ENCODE results near the gene VDR. TPM values are rescaled to one million over a fixed set of nuclear protein-coding genes. Genes with fewer than 3 reads are reported as not detected.

The VDR gene
- polyA plus RNA-seq, 1 donor (not counting 4 experiments of a cell fraction or from before 2014, with no cell fraction given): 43.3 TPM

- Histone ChIP-seq H3K9ac (ENCODE audit: control insufficient read depth, extremely low read depth, insufficient read depth, low read length) (no peak overlapping the region), H3K4me1 (ENCODE audit: control insufficient read depth, extremely low read depth, insufficient read depth, low read length) (peaks cover 47% of the 10 kb centered on the region), H3K4me3 (ENCODE audit: control insufficient read depth in 2 of 3, extremely low read depth in 1 of 3, insufficient read depth in 2 of 3, low read depth in 1 of 3, low read length in 3 of 3) (no peak overlapping the region), H3K27me3 (ENCODE audit: control insufficient read depth, extremely low read depth, insufficient read depth, low read length) (no peaks in the 10 kb centered on the region), H3K9me1 (ENCODE audit: control insufficient read depth, extremely low read depth, insufficient read depth, low read length) (peaks cover 15% of the 10 kb centered on the region), H3K9me3 (ENCODE audit: control insufficient read depth, low read depth, low read length) (no peaks in the 10 kb centered on the region), H4K20me1 (ENCODE audit: control insufficient read depth, extremely low read depth, insufficient read depth, low read length) (peaks cover 15% of the 10 kb centered on the region), H3K79me2 (ENCODE audit: control insufficient read depth, insufficient read depth, low read length) (peaks cover 37% of the 10 kb centered on the region), H3K27ac (ENCODE audit: control insufficient read depth, insufficient read depth, low read length) (no peak overlapping the region), H2AFZ (ENCODE audit: control insufficient read depth, low read length) (no peak overlapping the region), H3K36me3 (ENCODE audit: control insufficient read depth in 2 of 2, extremely low read depth in 1 of 2, insufficient read depth in 2 of 2, low read length in 2 of 2) (peaks cover 20 to 40% of the 10 kb centered on the region in 2 experiments), H3K4me2 (ENCODE audit: control insufficient read depth, extremely low read depth, insufficient read depth, low read depth, low read length) (no peak overlapping the region)
- TF ChIP-seq CTCF (optimal IDR thresholded peaks at IDR 0.05 in 1 of 3, IDR thresholded peaks at IDR 0.05 in 1 of 3, conservative IDR thresholded peaks at IDR 0.05 in 1 of 3; ENCODE audit: extremely low read depth in 1 of 3, insufficient read depth in 2 of 3, low read length in 3 of 3) (no peak), EZH2 (IDR thresholded peaks at IDR 0.05; ENCODE audit: low read length) (no peak)
- DNase-seq (ENCODE audit: low read depth, low spot score) (no peak), FAIRE-seq (no peak)
- dilution Hi-C loops (cut with MboI; ENCODE audit: extremely low pct_ligation_motif_present, low sequenced_read_pairs): no loop called here
Observed at GRCh38 chr12:47881051-47881450, 23.7 kb downstream of the VDR start.

- Histone ChIP-seq H3K36me3 (ENCODE audit: control insufficient read depth in 2 of 2, extremely low read depth in 1 of 2, insufficient read depth in 2 of 2, low read length in 2 of 2) (peaks cover 24 to 38% of the 10 kb centered on the region in 2 experiments), H3K27ac (ENCODE audit: control insufficient read depth, insufficient read depth, low read length) (no peak overlapping the region), H4K20me1 (ENCODE audit: control insufficient read depth, extremely low read depth, insufficient read depth, low read length) (peaks cover 12% of the 10 kb centered on the region)
Observed at GRCh38 chr12:47878918-47879481, 25.8 kb downstream of the VDR start.

More at GRCh38 chr12:47878918-47879481, 25.8 kb downstream of the VDR start:
- Histone ChIP-seq H3K4me3 (ENCODE audit: control insufficient read depth in 2 of 3, extremely low read depth in 1 of 3, insufficient read depth in 2 of 3, low read depth in 1 of 3, low read length in 3 of 3) (no peak overlapping the region), H3K79me2 (ENCODE audit: control insufficient read depth, insufficient read depth, low read length) (peaks cover 30% of the 10 kb centered on the region), H3K4me1 (ENCODE audit: control insufficient read depth, extremely low read depth, insufficient read depth, low read length) (peaks cover 42% of the 10 kb centered on the region), H3K9me3 (ENCODE audit: control insufficient read depth, low read depth, low read length) (no peaks in the 10 kb centered on the region), H3K4me2 (ENCODE audit: control insufficient read depth, extremely low read depth, insufficient read depth, low read depth, low read length) (no peak overlapping the region), H3K9me1 (ENCODE audit: control insufficient read depth, extremely low read depth, insufficient read depth, low read length) (peaks cover 9% of the 10 kb centered on the region), H3K27me3 (ENCODE audit: control insufficient read depth, extremely low read depth, insufficient read depth, low read length) (no peaks in the 10 kb centered on the region), H3K9ac (ENCODE audit: control insufficient read depth, extremely low read depth, insufficient read depth, low read length) (no peak overlapping the region), H2AFZ (ENCODE audit: control insufficient read depth, low read length) (no peak overlapping the region)
- DNase-seq (ENCODE audit: low read depth, low spot score) (no peak), FAIRE-seq (no peak)
- dilution Hi-C loops (cut with MboI; ENCODE audit: extremely low pct_ligation_motif_present, low sequenced_read_pairs): no loop called here
- TF ChIP-seq EZH2 (IDR thresholded peaks at IDR 0.05; ENCODE audit: low read length) (no peak), CTCF (optimal IDR thresholded peaks at IDR 0.05 in 1 of 3, IDR thresholded peaks at IDR 0.05 in 1 of 3, conservative IDR thresholded peaks at IDR 0.05 in 1 of 3; ENCODE audit: extremely low read depth in 1 of 3, insufficient read depth in 2 of 3, low read length in 3 of 3) (no peak)
